H1 (cell line): ENCODE results near the gene ADAMTS14. TPM values are rescaled to one million over a fixed set of nuclear protein-coding genes. Genes with fewer than 3 reads are reported as not detected.

Source experiments
- CTCF ChIA-PET: fragments of 300-600 bp; sonication (Branson Sonifier 250); formaldehyde crosslinking; loops from one replicate; lab custom pipeline; 2021; ENCODE audit not compliant: partially characterized antibody; lab: Charles Lee
- POLR2A ChIA-PET: fragments of 300-600 bp; sonication (Branson Sonifier 250); formaldehyde crosslinking; loops from one replicate; lab custom pipeline; 2021; ENCODE audit warnings: inconsistent platforms; ENCODE audit not compliant: partially characterized antibody; lab: Charles Lee
- DNase-seq, 2 experiments: peaks; one replicate each; pipeline versions ENCODE4 v3.0.0 to v3.0.0-alpha.2; 2010 to 2022; ENCODE audit warnings: low spot score in 2 of 2, low read depth in 1 of 2, mixed read lengths in 1 of 2
- FAIRE-seq: peaks from 2 replicates; lab custom pipeline; 2011; peaks lifted over from hg19 to GRCh38; lab: Jason Lieb, UNC
- H2AFZ ChIP-seq: 2 replicates; pipeline ENCODE4 v1.8.1; 2012; ENCODE audit warnings: low read length, inconsistent platforms
- H2AK5ac ChIP-seq: 2 replicates; pipeline ENCODE4 v1.6.1; 2013; ENCODE audit warnings: low read depth, low read length
- H2BK120ac ChIP-seq: replicated peaks from 2 replicates; pipeline ENCODE3; 2013; ENCODE audit warnings: low read depth, low read length, inconsistent platforms
- H2BK12ac ChIP-seq: 2 replicates; pipeline ENCODE4 v1.6.1; 2013; ENCODE audit warnings: low read depth, low read length
- H2BK15ac ChIP-seq: 2 replicates; pipeline ENCODE4 v1.6.1; 2013; ENCODE audit warnings: low read length
- H2BK20ac ChIP-seq: 2 replicates; pipeline ENCODE4 v1.6.1; 2013; ENCODE audit warnings: low read length
- H2BK5ac ChIP-seq: 2 replicates; pipeline ENCODE4 v1.6.1; 2013; ENCODE audit warnings: low read depth, low read length
- H3K14ac ChIP-seq: 2 replicates; pipeline ENCODE4 v1.6.1; 2013; ENCODE audit warnings: inconsistent platforms; ENCODE audit not compliant: insufficient read length
- H3K18ac ChIP-seq: 2 replicates; pipeline ENCODE4 v1.6.1; 2013; ENCODE audit warnings: low read length; ENCODE audit errors: extremely low read depth
- H3K23ac ChIP-seq: 2 replicates; pipeline ENCODE4 v1.6.1; 2013; ENCODE audit warnings: inconsistent platforms; ENCODE audit not compliant: insufficient read length
- H3K23me2 ChIP-seq: 2 replicates; pipeline ENCODE4 v1.6.1; 2013; ENCODE audit warnings: low read depth, low read length
- H3K27ac ChIP-seq: 2 replicates; pipeline ENCODE4 v1.6.1; 2011; ENCODE audit warnings: low read depth, low read length, inconsistent platforms
- H3K27me3 ChIP-seq, 4 experiments: replicated peaks in 1 of 4; 1 replicate in 1 of 4; 2 replicates in 3 of 4; pipeline versions ENCODE4 v1.6.1 to v1.8.1; 2011 to 2013; ENCODE audit warnings: low read length in 3 of 4, mild to moderate bottlenecking in 3 of 4, inconsistent platforms in 2 of 4, mixed read lengths in 2 of 4, moderate library complexity in 1 of 4; ENCODE audit not compliant: control insufficient read depth in 3 of 4, insufficient read depth in 3 of 4; ENCODE audit errors: extremely low read depth in 1 of 4
- H3K36me3 ChIP-seq, 4 experiments: 2 replicates each; pipeline versions ENCODE4 v1.6.1 to v1.8.1; 2011 to 2013; ENCODE audit warnings: mild to moderate bottlenecking in 4 of 4, low read length in 3 of 4, moderate library complexity in 2 of 4, control low read depth in 1 of 4, inconsistent platforms in 1 of 4; ENCODE audit not compliant: insufficient read depth in 4 of 4, control insufficient read depth in 2 of 4
- H3K4ac ChIP-seq: replicated peaks from 2 replicates; pipeline ENCODE3; 2013; ENCODE audit warnings: low read length, low read depth, mixed read lengths, inconsistent platforms; ENCODE audit not compliant: insufficient read length
- H3K4me1 ChIP-seq, 4 experiments: replicated peaks in 1 of 4; 1 replicate in 1 of 4; 2 replicates in 3 of 4; pipeline versions ENCODE4 v1.6.1 to v1.8.1; 2011 to 2013; ENCODE audit warnings: low read length in 3 of 4, inconsistent platforms in 2 of 4, mixed read lengths in 1 of 4; ENCODE audit not compliant: insufficient read depth in 4 of 4, control insufficient read depth in 3 of 4
- H3K4me2 ChIP-seq, 2 experiments: 2 replicates each; pipeline versions ENCODE4 v1.6.1 to v1.8.1; 2011 to 2013; ENCODE audit warnings: low read depth in 2 of 2, low read length in 2 of 2, control low read depth in 1 of 2, inconsistent platforms in 1 of 2, mild to moderate bottlenecking in 1 of 2; ENCODE audit not compliant: insufficient read depth in 1 of 2
- H3K4me3 ChIP-seq, 4 experiments: fragments of 200-600, 300-600 bp in 1 of 4; sonication (generic), shearing (Covaris generic), sonication (Bioruptor Twin) in 1 of 4; 2 replicates each; pipeline versions ENCODE4 v1.5.1 to v1.8.1; 2011 to 2016; ENCODE audit warnings: low read length in 4 of 4, low read depth in 3 of 4, control low read depth in 2 of 4, inconsistent platforms in 2 of 4, mild to moderate bottlenecking in 2 of 4, mixed read lengths in 1 of 4, moderate library complexity in 1 of 4; ENCODE audit not compliant: insufficient read depth in 2 of 4; ENCODE audit errors: extremely low read depth in 1 of 4
- H3K56ac ChIP-seq: replicated peaks from 2 replicates; pipeline ENCODE3; 2013; ENCODE audit warnings: low read depth, mild to moderate bottlenecking, mixed read lengths, low read length, inconsistent platforms; ENCODE audit not compliant: insufficient read length
- H3K79me1 ChIP-seq: 2 replicates; pipeline ENCODE4 v1.6.1; 2013; ENCODE audit warnings: low read depth, low read length, control low read depth
- H3K79me2 ChIP-seq, 2 experiments: 2 replicates each; pipeline versions ENCODE4 v1.6.1 to v1.8.1; 2012 to 2013; ENCODE audit warnings: low read length in 2 of 2, mild to moderate bottlenecking in 2 of 2, inconsistent platforms in 1 of 2; ENCODE audit not compliant: insufficient read depth in 2 of 2, control insufficient read depth in 1 of 2
- H3K9ac ChIP-seq, 4 experiments: replicated peaks in 1 of 4; 1 replicate in 1 of 4; 2 replicates in 3 of 4; pipeline versions ENCODE4 v1.6.1 to v1.8.1; 2011 to 2013; ENCODE audit warnings: low read depth in 3 of 4, low read length in 3 of 4, control low read depth in 2 of 4, mild to moderate bottlenecking in 2 of 4, moderate library complexity in 2 of 4, inconsistent platforms in 1 of 4; ENCODE audit errors: extremely low read depth in 1 of 4
- H3K9me3 ChIP-seq, 2 experiments: 2 replicates each; pipeline versions ENCODE4 v1.6.1 to v1.8.1; 2012 to 2013; ENCODE audit warnings: mild to moderate bottlenecking in 2 of 2, moderate library complexity in 2 of 2, control low read depth in 1 of 2, inconsistent platforms in 1 of 2, low read depth in 1 of 2, low read length in 1 of 2, mixed read lengths in 1 of 2; ENCODE audit not compliant: insufficient read depth in 2 of 2
- H4K20me1 ChIP-seq, 2 experiments: replicated peaks in 1 of 2; 2 replicates each; pipeline versions ENCODE3 to v1.8.1; 2011 to 2013; ENCODE audit warnings: inconsistent platforms in 2 of 2, low read length in 2 of 2, mild to moderate bottlenecking in 1 of 2; ENCODE audit not compliant: insufficient read depth in 2 of 2, control insufficient read depth in 1 of 2
- H4K5ac ChIP-seq: 2 replicates; pipeline ENCODE4 v1.6.1; 2013; ENCODE audit warnings: low read length, low read depth, mixed read lengths, inconsistent platforms; ENCODE audit not compliant: insufficient read length
- H4K8ac ChIP-seq: 2 replicates; pipeline ENCODE4 v1.8.0; 2013; ENCODE audit warnings: mild to moderate bottlenecking, moderate library complexity, low read length, inconsistent platforms; ENCODE audit not compliant: insufficient read depth; ENCODE audit errors: extremely low read depth
- H4K91ac ChIP-seq: replicated peaks from 2 replicates; pipeline ENCODE3; 2013; ENCODE audit warnings: low read length, mixed read lengths, inconsistent platforms; ENCODE audit not compliant: insufficient read length
- SIN3A ChIP-seq, 2 experiments: IDR thresholded peaks in 1 of 2; conservative IDR thresholded peaks in 1 of 2; 2 replicates each; pipeline ENCODE4 v1.6.1; 2011 to 2012; ENCODE audit warnings: low read length in 2 of 2, improper control_type of control experiment in 1 of 2, low read depth in 1 of 2, mild to moderate bottlenecking in 1 of 2
- SP4 ChIP-seq: IDR thresholded peaks from 2 replicates; pipeline ENCODE4 v1.6.1; 2012; ENCODE audit warnings: low read length, inconsistent platforms
- SRF ChIP-seq: IDR thresholded peaks from 2 replicates; pipeline ENCODE4 v1.6.1; 2011; ENCODE audit warnings: mild to moderate bottlenecking, low read depth, low read length, moderate library complexity
- WGBS, 2 experiments: shearing (Covaris generic) in 1 of 2; methylation state at CpG; one replicate each; pipeline versions ENCODE4 v1.1.6 to v1.1.7; 2013 to 2015; ENCODE audit warnings: low lambda C conversion rate in 2 of 2, mixed read lengths in 2 of 2, inconsistent platforms in 1 of 2, low coverage in 1 of 2, missing lambda C conversion rate in 1 of 2; ENCODE audit not compliant: insufficient replicate concordance in 2 of 2, insufficient coverage in 1 of 2, insufficient read length in 1 of 2; ENCODE audit errors: extremely low coverage in 1 of 2, missing lambda C conversion rate in 1 of 2; 5-methylcytosine and 5-hydroxymethylcytosine counted together
- polyA plus RNA-seq, 7 experiments: library from polyadenylated mRNA; depleted of rRNA in 3 of 7; stranded (reverse) in 5 of 7; unstranded in 2 of 7; fragments of >200 nt in 5 of 7; fragments of 200-250 nt in 2 of 7; gene quantifications; 1 replicate in 5 of 7; 2 replicates in 1 of 7; 4 replicates in 1 of 7; pipeline versions ENCODE4 v1.2.1 to v1.2.3, GENCODE V29; 2011 to 2013; ENCODE audit warnings: missing spikeins in 2 of 7, mixed read lengths in 2 of 7
- total RNA-seq: library from RNA; stranded (reverse); fragmentation: NEBNext Ultra II Directional; extraction: Animal tissue kit (Norgen Biotek cat#: 25700); gene quantifications from 2 replicates; pipeline ENCODE4 v1.2.1, GENCODE V29; 2021

Gene ADAMTS14
- total and polyA plus RNA-seq, 2 of the 8 experiments (the other 6 are each of a cell fraction or from before 2014, with no cell fraction given) = 2.0 to 2.3 TPM

DNA sequence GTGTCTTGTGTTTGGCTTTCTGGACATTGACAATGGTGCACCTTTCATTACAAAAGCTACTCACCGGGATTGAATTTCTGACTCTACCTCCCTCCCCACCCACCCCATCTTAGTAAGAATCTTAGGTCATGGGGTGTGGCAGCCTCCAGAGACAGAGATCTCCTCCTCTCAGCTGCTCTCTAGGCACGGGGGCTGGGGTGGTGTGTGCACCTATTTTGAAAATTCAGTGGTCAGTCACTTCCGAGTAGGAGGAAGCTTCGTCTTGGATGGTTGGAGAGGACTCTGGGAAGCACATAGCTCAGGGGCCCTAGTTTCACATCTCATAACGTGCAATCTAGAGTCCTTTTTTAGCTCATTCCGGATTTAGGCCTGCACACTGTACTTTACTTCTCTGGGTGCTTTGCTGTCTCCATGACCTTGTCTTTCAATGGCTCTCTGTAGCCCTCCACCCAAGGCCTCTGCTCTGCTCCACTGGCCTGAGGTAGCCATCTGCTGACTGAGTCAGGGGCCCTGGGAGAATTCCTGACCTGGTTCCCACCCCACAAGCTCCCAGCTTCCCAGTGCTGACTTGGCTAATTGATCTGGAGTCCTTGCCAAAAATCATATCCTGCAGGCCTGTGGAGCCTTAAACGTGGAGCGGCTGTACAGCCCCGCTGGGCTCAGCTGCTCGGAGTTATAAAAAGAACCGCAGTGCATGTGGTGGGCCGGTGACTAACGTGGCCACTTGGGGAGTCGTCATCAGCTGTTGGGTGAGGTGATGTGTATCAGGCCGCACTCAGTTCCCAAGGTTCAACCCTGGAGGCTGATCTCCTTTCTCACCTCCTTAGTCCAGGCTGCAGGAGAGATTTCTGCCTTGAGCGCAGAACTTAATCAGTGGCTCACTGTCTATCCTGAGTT is 19.3 kb upstream of the ADAMTS14 start:
- CTCF ChIA-PET = interaction anchor here (0.8 to 3.6 kb wide), 7 partner anchors 8 to 250 kb away, joined by 3 to 11 read pairs (median 3); partner anchors contain the start of gene ADAMTS14
- no peak overlapping the region for H3K23ac ChIP-seq
- no peak overlapping the region for H2AFZ ChIP-seq
- no peaks in the 10 kb centered on the region for H3K79me2 ChIP-seq
- no peak overlapping the region for H4K8ac ChIP-seq
- no peak overlapping the region for H3K4ac ChIP-seq
- peaks cover 44% of the 10 kb centered on the region in 2 experiments for H3K9me3 ChIP-seq
- H3K27ac ChIP-seq = no peak overlapping the region
- no peak overlapping the region for H2BK15ac ChIP-seq
- H3K4me3 ChIP-seq = no peak overlapping the region
- H3K27me3 ChIP-seq = no peaks in the 10 kb centered on the region
- POLR2A ChIA-PET = no interaction called here
- H4K91ac ChIP-seq = no peak overlapping the region
- DNase-seq (no peak), FAIRE-seq (no peak)
- no peak overlapping the region for H2BK5ac ChIP-seq
- no peak overlapping the region for H2AK5ac ChIP-seq
- H3K56ac ChIP-seq = no peak overlapping the region
- 78% methylated on average over 15 of the region's 16 CpGs; no CpG with 5 or more reads in 1 of the 2 experiments for WGBS, 2 experiments
- no peaks in the 10 kb centered on the region for H3K79me1 ChIP-seq
- no peak overlapping the region for H3K4me2 ChIP-seq
- H2BK120ac ChIP-seq = no peak overlapping the region
- no peaks in the 10 kb centered on the region; a peak in 1 of 7 replicates for H3K4me1 ChIP-seq
- H3K36me3 ChIP-seq = peaks cover 0 to 5% (median 0%) of the 10 kb centered on the region in 4 experiments; a peak in 2 of 8 replicates
- H4K20me1 ChIP-seq = no peaks in the 10 kb centered on the region
- TF ChIP-seq SIN3A (conservative IDR thresholded peaks at IDR 0.05 in 1 of 2, IDR thresholded peaks at IDR 0.05 in 1 of 2; ENCODE audit: low read depth in 1 of 2, low read length in 2 of 2) = no peak
- no peak for TF ChIP-seq SRF
- TF ChIP-seq SP4 = no peak
- no peak overlapping the region for H3K18ac ChIP-seq
- H4K5ac ChIP-seq = no peak overlapping the region
- H3K14ac ChIP-seq = no peak overlapping the region
- no peak overlapping the region for H2BK12ac ChIP-seq
- no peak overlapping the region for H3K9ac ChIP-seq
- no peak overlapping the region for H2BK20ac ChIP-seq
- no peaks in the 10 kb centered on the region for H3K23me2 ChIP-seq
